Stimulated activated CD4-positive, alpha-beta T cell treated with anti-CD3 and anti-CD28 coated beads, Interleukin-1b, Interleukin-23, amount 100 ng/mL, for 1 hour (primary cell): ENCODE data around the gene BEST2.
A peak's percentile ranks its signal among the peaks of the same experiment; 100 is the strongest.

Source experiments
- DNase-seq, 2 donors: peaks; one replicate each; pipeline ENCODE4 v3.0.0-alpha.2; 2020; ENCODE audit warnings: low read depth in 2 of 2

BEST2 gene

DNA sequence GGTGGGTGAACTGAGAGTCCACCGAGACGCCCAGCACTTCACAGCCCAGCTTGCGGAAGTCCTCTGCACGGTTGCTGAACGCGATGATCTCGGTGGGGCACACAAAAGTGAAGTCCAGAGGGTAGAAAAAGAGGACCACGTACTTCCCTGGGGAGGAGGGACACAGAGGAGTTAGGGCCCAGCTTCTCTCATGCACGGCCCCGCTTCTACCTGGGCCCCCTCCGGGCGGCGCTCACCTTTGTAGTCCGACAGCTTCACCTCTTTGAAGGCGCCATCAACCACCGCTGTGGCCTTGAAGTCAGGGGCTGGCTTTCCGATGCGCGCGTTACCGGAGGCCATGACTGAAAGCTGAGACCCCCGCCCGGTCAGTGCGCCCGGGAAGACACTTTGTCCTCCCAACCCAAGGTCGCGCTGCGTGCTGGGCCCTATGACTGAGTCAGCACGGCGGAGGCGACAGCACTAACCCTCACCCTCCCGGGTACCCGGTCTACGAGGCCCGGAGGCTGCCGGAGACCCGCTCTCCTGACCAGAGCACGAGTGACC is 49.4 kb downstream of the BEST2 start:
- DNase-seq, result no peak

DNA sequence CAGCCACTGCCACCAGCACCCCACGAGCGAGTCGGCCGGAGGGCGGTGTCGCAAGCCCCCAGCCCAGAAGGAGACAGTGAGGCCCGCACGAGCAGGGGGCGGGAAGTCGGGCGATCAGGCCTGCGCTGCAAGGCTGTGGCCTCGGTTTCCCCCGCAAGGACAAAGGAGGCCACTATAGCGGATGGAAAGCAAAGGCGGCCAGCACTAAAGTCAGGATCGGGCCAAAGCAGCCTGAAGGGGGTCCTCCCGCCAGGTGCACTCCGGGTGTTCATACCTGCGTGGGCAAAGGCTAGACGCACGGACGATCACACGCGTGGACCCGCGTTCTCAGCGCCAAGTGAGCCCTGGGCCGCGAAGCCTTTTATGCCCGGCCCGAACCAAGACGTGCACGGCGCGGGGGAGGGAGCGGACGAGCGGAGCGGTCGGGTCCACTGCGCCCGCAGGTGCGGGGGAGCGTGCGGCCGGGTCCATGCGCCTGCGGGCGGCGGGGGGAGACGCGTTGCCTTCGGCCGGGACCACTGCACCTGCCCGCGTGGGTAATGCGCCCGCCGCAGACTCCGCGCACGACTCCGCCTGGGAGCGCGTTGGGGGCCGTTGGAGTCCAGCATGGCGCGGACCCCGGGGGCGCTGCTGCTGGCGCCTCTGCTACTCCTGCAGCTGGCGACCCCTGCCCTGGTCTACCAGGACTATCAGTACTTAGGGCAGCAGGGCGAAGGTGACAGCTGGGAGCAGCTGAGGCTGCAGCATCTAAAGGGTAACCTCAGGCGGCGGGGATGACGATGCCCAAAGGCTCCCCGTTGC is 50.1 kb downstream of the BEST2 start, which contains the start of the genes PRDX2 and THSD8:
PRDX2 (minus strand) TSS at position 335 of the 801 bp plus-strand sequence. CDS start 539 bp downstream, outside the sequence.
THSD8 (plus strand) TSS at position 604 of the 801 bp plus-strand sequence; CDS start at position 607, 3 bp downstream.
- DNase-seq, result peak in 1 of 2 donors; percentile 48

DNA sequence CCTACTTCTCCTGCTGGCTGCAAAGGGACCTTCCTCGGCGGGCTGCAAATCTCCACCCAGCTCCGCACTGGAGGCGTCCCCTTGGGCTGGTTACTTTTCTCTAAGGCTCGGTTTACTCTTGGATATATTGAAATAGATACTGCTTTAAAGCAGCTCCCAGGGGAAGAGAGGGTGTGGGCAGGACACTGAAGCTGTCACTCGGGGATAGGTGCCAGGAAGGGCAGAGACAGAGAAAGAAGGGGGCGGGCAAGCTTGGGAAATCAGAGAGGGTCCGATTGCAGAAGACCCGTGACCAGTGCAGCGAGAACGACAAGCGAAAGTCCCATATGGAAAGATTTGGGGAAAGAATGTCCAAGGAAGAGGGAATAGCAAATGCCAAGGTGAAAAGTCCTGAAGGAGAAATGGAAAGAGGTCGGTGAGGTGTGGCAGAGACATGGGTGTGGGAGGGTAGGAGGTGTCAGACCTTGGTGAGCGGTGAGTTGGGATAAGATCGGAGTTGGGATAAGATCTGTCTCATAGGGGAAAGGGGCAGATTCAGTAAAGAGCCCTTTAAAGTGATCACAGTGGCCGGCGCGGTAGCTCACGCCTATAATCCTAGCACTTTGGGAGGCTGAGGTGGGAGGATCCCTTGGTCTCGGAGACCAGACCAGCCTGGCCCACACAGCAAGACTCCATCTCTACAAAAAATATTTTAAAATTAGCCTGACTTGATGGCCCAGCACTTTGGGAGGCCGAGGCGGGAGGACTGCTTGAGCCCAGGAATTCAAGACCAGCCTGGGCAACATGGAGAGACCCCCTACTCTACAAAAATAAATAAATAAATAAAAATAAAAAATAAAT is 50.9 kb downstream of the BEST2 start:
- no peak for DNase-seq

DNA sequence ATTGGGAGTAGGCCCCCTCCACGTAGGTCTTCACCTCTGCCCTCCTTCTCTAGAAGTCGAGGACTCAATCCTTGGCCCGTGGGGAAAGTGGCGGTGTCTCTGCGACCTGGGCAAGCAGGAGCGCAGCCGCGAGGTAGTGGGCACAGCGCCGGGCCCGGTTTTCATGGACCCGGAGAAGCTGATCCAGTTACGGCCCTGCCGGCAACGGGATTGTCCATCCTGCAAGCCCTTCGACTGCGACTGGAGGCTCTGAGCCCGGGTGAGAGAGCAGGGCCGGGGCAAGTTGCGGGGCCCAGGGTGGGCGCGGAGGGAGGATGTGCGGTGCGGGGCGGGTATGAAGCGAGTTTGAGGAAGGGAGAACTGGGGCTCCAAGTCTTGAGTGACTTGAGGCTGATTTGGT is 52.5 kb downstream of the BEST2 start:
- DNase-seq, result no peak

DNA sequence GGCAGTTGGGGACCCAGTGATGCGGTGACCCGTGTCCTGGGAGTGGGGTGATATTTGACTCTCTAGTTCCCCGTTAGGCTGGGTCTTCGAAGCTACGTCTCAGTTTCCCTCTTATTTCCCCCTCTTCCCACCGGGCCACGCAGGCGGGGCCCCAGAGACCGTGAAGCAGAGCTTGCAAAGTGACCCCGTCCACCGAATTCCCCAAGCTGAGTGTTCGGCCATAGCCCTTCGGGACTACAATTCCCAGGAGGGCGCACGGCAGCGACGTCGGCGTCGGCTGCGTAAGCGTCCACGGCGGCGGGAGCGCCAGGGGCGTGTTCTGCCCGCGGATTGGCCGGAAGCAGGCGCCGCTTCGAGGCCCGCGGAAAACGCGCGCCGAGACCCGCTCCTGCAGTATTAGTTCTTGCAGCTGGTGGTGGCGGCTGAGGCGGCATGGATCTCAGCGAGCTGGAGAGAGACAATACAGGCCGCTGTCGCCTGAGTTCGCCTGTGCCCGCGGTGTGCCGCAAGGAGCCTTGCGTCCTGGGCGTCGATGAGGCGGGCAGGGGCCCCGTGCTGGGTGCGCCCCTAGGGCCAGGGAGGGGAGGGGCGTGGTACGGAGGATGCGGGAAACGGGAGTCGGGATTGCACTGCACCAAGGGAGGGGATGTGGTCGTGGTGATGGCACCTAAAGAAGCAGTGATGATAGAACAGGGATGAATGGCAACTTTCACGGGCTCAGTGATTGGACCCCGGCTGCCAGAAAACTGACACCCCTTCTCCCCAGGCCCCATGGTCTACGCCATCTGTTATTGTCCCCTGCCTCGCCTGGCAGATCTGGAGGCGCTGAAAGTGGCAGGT is 54.9 kb downstream of the BEST2 start, which contains the start of gene RNASEH2A:
RNASEH2A (plus strand) TSS at position 343 of the 840 bp plus-strand sequence; CDS start at position 433, 90 bp downstream.
- peak; percentile 63 to 68 for DNase-seq
